SW 1271 (cell line): ENCODE results near the gene MTHFR.
"Not testable (repeated sequence)": the region's sequence is repeated elsewhere in the genome, so short reads cannot be mapped to it uniquely, and the experiment has no call there.

Experiments used
- DNase-seq, 2 experiments: peaks; one replicate each; lab custom pipeline; 2025; lab: John Stamatoyannopoulos, UW

MTHFR gene

DNA sequence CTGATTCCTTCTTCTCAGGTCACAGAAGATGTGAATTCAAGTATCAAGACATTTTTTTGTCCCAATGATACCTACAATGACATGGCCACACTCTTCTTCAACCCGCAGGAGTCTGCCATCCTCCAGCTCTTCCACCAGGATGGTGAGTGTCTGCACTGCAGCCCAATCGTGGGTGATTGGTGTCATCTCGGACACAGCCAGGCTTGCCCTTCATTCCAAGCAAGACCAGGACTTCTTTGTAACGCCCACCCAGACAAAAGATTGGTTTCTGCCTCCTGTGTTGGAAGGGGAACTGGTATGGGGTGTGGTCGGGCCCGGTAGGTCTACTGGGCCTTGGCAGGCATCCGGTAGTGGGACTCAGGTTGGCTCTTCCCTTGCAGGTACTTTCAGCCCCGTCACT, 27.7 kb upstream of the MTHFR start:
- DNase-seq = no peak

DNA sequence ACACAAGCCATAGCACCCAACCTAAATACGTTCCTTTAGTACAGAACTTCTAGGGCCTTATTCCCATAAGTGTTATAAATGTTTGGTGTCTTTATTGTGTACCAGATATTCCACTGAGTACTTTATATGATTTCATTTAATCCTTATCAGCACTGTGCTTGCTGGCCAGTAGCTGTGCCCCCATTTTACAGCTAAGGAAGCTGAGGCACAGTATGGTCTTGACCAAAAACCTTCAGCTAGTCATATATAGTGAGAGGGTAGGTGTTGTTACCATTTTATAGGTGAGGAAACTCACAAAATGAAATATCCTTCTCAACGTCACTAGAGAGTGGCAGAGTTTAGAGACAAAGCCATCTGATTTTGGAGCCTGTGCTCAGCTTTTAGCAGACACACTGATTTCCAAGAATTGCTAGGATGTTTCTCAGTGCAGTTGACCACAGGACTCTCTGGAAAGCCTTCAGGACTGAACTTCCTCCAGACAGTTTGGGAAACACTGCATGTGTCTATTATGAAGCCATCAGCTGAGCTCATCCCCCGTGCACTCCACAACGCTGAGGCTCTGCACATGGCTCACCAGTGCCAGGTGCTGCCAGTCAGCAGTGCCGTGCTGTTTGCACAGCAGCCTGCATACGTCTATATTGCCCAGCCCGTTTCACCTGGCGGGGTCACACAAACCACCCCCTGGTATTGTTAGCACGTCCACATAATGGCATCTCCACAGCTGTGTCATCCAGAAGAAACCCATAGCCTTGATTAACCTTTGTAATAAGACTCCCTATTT, 26.4 kb upstream of the MTHFR start:
- DNase-seq = no peak

DNA sequence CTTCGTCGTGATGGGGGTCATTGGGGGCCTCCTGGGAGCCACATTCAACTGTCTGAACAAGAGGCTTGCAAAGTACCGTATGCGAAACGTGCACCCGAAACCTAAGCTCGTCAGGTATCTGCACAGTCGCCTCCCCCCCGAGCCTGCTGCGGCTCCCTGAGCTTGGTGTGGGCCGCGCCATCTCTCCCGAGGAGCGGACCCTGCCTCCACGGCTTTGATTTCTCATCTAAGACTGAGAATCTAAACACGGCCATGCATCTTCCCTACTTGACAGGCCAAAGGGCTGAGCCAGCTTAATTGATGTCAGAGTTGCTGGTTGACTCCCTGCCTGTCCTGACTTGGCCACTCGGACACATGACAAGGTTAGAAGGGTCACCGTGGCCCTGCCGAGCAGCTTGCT, 22.7 kb upstream of the MTHFR start:
- DNase-seq = no peak

DNA sequence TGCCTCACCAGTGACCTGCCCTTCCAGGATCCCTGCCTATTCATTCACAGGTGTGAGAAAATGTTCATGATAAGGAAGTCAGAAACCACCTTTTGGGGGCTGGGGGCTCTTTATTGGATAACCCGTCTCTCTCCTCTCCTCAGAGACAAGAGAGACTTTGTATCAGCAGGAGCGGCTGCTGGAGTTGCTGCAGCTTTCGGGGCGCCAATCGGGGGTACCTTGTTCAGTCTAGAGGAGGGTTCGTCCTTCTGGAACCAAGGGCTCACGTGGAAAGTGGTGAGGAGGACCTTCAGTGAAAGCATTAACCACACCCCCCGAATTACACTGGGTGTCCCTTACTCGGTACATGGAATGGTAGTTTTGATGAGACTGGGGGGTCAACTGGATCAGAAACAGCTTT, 21.2 kb upstream of the MTHFR start:
- no peak for DNase-seq

DNA sequence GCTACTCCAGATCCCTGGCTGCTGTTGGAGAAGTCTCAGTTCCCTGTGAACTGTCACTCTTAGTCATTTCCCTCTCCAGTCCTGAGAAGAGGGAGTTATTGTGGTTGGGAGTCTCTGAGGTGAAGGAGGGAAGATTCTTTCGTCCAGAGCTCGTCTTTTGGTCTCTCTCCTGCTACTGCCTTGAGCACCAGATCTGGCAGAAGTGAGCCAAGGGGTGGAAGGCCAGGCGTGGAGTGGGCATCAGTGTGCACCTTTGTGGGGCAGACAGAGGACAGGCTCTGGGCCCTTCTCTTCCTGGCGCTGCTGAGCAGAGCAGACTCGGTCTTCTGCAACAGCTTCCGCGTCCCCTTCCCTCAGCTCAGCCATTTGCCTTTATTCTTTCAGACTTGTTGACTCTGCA, 19.4 kb upstream of the MTHFR start:
- DNase-seq = no peak

DNA sequence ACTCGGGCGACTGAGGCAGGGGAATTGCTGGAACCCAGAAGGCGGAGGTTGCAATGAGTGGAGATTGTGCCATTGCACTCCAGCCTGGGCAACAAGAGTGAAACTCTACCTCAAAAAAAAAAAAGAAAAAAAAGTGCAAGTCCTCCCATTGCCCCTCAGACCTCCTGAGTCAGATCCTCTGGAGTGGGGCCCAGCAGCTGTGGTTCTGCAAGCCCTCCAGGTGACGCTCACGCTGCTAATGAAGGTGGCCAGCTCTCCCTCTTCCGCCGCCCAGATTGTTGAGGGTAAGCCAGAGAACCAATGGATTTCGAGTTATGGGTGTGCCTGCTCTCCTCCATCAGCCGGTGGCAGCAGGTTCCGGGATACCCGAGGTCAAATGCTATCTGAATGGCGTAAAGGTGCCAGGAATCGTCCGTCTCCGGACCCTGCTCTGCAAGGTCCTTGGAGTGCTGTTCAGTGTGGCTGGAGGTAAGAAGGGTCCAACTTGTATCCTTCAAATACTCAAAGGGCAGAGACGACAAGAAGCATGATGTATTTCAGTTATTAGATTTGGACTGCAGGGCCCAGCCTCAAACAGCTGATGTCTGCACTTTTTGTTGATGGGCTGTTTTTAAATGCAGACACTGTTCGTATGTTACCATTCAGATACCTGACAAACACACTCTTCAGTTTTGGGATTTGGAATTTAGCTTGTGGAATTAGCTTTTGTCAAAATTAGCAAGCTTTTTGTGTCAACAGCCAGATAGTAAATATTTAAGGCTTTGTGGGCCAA, 17.8 kb upstream of the MTHFR start:
- no peak for DNase-seq

DNA sequence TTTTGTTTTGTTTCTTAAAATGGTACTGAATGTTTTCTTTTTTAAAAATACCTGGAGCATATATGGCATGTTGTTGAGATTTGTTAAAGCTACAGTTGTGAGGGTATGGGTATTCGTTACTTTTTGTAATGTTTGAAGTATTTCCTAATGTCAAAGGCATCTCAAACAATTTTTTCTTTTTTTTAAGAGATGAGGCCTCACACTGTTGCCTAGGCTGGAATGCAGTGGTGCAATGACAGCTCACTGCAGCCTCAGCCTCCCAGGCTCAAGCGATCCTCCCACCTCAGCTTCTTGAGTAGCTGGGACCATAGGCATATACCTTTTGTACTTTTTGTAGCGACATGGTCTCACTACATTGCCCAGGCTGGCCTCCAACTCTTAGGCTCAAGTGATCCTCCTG, 16.3 kb upstream of the MTHFR start:
- DNase-seq = no peak

DNA sequence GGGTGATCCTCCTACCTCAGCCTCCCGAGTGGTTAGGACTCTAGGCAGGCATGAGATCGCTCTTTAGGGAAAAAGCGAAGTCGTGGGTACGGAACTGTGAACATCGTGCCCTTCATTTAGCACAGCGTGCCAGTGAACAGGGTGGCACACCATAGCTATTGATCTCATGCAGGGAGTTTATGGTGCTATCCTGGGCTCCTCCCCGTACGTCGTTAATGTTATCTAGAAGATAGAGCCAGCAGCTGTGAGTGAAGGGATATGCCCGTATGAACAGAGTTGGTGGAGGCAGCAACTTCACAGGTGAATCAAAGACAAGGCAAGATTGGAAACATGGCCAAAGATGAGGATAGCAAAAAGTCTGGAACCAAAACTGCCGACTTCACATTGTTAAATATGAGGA, 11.4 kb upstream of the MTHFR start:
- DNase-seq = no peak

DNA sequence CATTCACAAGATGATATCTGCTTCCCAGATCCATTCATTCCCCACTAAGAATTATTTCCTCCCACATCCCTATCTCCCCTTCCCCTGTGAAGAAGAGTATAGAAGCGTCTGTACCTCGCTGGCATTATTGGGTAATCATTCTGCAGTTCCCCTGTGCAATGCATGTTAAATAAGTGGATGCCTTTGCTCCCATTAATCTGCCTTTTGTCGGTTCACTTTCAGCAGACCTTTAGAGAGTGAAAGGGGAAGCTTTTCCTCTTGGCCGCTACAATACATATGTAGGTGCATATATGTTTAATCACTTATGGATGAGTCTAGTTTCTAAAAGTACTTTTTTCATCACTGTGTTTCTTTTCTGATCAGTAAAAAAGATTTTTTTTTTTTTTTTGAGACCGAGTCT, 7.3 kb upstream of the MTHFR start:
- no peak for DNase-seq

DNA sequence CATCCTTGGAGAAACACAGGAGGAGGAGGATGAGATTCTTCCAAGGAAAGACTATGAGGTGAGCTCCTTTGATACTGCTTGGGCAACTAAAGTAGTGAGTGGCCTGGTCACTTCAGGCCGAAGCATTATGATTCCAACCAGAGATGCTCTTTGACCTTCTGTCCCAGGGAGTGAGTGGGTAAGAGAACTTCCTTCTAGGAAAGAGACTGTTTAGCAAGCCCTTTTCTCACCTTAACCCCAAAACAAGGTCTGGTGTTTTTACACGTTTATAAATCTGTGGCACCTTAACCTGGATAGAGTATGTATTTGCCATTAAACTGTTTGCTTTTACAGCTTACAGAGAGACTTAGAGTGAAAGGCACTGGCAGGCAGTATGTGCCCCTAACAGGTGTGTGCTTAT, 1.4 kb upstream of the MTHFR start:
- no peak for DNase-seq

DNA sequence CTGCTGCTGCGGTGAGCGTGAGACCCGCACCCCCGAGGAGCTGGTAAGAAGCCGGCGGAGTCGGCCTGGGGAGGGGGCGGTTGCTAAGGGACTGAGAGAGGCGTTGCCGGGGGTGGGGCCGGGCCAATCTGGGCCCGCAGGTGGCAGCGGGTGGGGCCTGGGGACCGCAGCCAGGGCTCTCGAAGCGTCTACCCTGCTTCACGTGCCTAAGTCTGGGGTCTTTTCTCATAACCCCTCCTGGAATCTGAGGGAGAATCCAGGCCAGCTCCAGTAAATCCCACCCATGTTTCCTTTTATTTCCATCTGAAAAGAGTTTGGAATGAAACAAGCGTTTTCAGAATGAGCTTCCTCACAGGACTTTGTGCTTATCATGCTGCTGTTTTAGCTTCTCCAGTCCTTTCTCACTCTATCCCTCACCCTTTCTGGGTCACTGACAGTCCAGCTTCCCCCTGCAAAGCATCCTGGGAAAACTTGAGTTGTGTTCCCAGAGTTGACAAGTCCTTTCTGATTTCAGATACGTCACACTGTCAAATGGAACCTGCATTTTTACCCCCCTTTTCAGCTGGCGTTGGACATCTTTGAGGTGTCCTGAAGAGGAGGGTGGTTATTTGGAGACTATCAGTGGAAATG, 658 bp upstream of the MTHFR start:
- DNase-seq = no peak

DNA sequence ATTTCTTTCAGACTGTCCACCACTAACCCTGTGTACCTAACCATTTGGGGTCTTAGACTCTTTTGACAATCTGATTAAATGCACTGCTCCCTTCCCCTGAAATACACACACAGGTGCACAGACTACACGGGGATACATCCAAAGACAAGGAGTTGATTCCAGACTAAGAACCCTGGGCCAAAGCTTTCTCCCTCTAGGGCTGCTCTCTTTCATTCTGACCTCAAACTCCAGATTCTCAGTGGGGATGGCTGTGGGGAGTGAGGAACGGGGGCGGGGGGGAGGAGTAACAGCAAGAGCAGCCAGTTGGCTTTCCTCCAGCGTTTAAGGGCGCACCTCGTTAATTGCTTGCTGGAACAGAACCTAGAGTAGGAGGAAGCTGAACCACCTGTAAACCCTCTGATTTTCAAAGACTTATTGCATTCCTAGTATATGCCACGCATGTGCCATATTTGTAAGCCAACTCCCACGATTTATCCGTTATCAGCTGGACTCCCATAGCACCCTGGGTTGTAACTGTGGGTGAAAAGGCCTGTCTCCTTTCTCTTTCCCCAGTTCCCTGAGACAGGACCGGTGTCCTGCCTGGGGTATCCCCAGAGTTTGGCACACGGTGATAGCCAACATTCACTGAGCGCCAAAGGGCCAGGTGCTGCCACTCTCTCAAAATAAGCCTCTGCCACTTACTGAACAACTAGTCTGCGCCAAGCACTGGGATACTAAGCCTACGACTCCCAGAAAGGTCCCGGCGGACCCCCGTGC, 920 bp downstream of the MTHFR start:
- DNase-seq = no peak

DNA sequence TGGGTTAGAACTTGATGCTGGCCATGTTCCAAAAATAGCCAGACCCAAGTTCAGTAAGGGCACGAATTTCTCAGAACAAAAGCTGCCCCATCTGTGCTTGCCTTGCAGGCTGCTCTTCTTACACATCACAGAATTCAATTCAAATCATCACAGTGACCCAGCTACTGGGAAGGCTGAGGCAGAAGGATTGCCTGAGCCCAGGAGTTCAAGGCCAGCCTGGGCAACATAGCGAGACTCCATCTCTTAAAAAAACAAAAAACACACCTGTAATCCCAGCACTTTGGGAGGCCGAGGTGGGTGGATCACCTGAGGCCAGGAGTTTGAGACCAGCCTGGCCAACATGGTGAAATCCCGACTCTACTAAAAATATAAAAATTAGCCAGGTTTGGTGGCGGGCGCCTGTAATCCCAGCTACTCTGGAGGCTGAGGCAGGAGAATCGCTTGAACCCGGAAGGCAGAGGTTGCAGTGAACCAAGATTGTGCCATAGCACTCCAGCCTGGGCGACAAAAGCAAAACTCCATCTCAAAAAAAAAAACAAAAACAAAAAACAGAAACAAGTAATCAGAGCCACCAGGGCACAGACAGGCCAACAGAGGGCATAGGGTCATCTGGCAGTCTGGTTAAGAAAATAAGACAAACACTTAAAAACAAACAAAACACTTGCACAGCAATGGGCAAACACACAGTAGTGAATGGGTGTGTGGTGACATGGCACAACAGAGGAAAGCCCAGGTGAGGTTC, 1.7 kb downstream of the MTHFR start:
- not testable (repeated sequence) for DNase-seq

DNA sequence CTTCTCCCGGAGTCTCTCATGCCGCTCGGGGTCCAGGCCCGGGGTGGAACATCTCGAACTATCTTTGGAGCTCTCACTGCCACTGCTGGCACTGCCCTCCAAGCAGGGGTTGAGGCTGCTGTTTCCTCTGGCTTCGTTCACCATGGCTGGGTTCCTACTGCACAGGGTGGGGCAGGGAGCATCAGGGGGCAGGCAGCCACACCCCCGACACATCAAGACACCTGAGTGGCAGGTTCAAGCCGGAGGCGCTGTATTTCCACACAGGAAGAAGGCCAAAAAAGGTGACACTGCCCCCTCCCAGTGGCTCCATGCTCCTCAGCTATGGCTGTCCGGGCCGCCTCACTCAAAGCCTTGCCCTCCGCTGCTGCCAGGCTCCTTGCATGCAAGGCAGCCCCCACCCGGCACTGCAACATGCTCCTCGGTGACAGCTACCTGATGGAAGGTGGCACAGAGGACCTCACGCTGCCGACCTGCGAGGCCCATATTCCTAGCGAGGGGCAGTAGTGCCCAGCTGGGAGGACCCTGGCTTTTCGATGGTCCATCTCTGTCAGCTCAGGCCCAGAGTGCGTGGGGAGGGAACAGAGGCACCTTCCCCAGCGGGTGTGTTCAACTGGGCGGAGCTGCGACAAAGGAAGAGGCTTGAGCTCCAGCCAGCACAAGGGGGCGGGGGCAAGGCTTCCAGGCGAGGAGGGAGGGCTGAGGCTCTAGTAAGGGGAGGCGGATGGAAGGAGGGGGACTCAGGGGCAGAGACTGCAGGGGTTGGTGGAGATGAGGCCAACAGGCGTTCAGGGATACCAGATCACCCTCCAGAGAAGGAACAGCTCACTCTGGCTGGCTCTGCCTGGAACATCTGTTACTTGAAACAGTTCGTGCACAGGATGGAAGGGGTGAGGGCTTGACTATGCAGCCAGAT, 2.5 kb downstream of the MTHFR start:
- no peak for DNase-seq

DNA sequence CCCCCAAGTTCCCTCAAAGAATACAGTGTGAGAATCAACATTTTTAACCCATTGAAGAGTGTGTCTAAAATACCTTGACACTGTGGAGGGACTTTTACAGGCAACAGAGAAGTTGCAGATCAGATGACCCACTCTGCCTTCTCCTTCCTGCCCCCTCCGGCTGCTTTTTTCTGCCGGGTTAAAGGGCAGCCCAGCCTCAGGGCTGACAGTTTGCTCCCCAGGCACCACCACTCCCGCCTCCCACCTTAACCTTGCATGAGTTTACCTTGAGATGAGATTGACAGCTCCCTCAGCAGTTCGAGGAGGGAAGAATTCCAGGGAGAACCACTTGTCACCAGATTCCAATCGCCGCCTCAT, 3.2 kb downstream of the MTHFR start:
- DNase-seq = no peak

DNA sequence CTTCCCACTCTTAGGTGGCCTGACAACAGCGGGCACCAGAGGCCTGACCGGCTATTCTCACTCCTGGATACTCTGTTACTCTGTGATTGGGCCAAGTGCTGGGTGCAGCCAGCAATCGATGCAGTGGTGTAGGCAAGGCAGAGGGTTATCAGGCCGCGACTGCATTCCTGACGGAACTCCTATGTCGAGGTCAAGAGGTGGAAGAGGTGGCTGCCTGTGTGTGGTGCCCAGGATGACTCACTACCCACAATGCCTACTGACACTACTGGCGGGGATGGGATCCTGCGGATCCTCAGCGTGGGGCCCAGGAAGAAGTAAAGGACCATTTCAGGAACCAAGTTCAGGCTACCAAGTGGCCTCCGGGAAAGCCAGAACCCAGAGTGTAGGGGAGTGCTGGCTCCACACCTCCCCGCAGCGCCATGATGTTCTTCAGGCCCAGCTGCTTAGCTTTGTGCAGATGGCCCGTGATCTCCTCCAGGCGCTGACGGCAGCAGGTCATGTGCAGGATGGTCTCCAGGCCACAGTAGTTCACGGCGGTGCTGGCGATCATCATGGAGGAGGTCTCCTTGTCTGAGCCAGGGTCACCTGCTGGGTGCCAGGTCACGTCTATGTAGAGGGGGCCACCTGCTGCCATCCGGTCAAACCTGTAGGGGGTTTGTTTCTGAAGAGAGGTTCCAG, 4.9 kb downstream of the MTHFR start:
- no peak for DNase-seq

DNA sequence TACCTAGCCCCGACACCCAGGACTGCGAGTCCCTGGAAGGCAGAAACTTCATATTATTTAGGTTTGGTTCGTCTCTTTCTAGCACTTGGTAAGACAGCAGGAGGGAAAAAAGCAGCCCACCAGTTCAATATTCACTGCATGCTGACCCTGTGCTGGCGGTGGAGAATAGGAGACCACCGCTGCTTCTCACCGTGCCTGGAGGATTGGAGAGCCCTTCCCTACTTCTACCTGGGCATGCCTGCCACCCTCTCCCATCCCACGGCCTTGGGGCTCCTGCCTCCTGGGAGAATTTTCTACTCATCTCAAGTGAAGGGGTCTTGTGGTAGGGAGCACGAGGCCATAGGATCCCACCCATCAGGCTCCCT, 5.4 kb downstream of the MTHFR start:
- DNase-seq = no peak

DNA sequence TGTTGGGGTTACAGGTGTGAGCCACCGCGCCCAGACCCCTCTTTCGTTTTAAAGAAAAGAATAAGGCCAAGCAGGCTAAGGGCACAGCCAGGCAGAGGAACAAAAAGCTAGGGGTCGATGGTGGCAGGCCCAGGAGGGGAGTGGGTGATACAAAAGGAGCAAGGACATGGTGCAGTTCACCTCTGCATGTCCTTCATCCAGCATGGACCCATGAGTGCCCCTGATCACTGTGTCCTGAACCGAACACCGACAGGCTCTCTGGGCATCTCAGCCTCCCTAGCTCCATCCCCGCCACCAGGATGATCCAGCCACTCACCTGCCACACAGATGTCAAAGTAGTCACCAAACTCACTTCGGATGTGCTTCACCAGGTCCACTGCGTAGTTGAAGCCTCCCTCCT, 5.9 kb downstream of the MTHFR start:
- DNase-seq = no peak

DNA sequence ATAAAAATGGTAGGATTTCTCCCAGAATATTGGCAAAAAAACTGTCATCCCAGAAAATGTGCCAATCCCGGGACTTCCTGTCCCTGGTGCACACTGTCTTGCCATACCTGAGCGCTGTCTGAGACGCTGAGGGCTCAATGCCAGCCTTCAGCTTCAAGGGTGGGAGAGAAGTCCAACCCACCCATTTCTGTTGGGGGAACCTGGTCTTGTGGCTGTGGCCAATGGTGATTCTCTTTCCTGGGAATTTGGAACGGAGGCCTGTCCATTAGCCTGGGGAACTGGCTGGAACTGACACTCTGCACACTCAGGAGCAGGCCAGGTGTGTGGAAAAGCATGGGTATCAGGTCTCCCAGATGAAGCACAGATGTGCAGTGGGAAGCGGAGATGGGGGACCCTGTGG, 6.7 kb downstream of the MTHFR start:
- no peak for DNase-seq

DNA sequence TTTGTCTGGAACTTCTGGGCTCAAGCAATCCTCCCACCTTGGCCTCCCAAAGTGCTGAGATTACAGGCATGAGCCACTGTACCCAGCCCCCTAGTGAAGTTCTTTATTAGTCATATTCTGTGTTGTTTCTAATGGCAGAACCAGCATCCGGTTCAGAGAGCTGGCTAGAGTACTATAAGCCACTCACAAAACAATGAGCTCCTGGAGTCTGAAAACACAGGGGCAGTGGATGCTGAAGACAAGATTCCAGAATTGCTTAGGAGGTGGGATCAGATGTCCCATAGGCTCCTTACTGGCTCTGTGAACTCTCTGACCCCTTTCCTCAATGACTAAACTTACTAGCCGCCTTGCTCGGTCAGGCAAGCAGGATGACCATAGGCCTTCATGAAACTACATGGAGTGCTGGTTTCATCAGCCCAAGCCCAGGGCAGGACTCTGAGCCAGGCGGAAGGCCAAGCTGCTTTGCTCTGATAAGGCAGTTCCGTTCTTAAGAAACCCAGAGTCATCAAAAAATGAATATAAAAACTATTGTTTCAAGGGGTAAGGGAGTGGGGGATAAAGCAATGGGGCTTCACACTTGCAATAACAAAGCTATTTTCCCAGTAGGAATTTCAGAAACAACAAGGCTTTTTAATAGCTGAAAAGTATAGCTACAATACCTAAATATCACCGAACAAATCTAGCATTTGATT, 8.1 kb downstream of the MTHFR start:
- no peak for DNase-seq
